ENCODE data around the gene ACYP2.

Gene ACYP2

DNA sequence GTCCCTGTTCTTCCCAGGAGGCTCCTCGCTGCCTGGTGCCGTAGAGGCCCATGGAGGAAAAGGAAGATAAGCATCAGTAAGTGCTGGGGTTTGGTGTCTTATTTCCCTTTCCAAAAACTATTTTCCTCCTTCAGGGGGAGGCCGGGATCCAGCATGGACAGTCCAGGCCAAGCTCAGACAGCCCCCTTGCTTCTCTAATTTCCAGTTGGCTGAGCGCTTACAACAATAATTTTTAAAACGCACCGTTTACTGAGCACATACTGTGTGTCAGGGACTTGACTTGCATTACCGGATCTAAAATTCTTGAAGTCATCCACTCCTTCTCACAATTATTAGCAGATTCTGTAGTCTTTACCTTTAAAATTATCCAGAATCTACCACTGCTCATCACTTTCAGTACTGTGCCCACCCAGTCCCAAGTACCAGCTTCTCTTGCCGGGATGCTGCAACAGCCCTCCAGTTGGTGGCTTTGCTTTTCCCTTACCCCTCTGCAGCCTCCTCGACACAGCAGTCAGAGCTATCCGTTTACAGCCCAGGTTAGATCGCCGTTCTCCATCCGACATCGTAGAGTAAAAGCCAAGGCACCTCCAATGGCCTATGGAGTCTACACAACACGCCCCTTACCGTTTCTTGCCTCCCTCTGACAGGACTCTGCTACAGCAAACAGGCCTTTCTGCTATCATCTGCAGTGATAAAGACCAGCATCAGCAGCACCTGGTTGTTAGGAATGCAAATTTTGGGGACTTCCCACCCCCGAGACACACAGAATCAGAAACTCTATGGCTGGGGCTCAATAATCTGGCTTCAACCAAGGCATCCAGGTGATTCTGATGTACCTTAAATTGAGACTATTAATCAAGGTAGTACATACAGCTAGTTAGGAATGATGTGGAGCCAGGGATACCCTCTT, 215.8 kb downstream of the ACYP2 start:
- no peak for DNase-seq

- DNase-seq: no peak
These were observed 217.0 kb downstream of the ACYP2 start for GRCh38 chr2:54332386-54332785.

DNA sequence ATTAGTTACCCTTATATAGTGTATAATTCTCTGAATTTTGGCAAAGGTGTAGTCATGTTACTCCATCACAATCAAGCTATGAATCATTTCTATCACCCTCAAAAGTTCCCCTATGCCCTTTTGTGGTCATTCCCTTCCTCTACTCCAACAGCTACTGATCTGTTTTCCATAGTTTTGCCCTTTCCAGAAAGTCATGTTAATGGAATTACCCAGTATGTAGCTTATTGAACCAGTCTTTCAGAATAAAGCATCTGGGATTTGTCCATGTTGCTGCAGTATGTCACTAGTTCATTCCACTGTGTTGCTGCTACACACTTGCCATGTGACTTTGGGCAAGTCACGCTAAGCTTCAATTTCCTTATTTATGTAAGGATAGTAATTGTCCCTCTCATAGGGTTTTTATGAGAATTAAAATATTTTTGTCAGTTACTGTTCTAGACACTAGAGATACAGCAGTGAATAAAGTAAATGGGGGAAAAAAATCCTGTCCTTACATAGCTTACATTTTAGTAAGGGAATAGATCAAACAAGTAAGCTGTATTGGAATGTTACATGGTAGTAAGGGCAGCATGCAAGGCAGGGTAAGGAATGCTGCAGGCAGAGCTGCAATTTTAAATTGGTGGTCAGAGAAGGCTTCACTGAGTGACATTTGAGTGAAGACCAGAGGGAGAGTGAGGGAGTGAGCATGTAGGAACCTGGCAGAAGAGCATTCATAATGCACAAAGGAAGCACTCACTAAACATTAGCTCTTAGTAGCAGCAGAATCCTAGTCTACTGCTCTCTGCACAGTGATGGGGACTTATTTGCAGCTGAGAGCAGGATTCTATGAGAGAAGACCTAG, 220.9 kb downstream of the ACYP2 start:
- DNase-seq: no peak

DNA sequence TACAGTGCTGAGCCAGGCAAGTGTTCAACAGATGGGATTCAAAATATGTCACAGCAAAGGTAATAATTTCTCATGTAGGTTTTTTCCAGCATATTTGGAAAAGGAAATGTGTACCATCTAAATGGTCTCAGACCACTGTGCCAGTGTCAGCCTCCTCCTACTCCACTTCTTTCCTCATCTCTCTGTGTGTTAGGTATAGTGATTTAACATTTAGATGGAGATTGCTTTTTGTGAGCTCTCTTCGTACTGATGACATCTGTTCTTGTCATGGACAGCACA, 221.5 kb downstream of the ACYP2 start:
- no peak for DNase-seq

GRCh38 chr2:54341656-54342055, 226.2 kb downstream of the ACYP2 start:
- DNase-seq: no peak

DNA sequence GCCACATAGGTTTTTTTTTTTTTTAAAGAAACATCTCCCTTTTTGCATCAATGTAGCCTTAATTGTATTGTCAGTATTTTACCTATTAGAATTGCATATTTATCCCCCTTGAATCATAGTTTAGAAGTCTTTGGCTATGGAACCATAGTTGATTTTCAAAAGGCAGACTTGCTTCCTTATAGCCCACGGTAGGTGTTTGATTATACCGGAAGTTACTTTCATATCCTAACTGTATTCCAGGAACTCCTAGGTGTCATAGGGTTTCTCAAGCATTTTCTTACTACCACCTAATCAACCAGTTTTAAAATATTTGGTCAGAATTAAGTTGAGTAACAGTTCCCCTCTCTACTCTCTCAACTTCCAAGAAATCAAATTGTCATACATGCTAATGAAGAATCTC, 227.2 kb downstream of the ACYP2 start:
- no peak for DNase-seq

- DNase-seq: no peak
These were observed 232.2 kb downstream of the ACYP2 start for GRCh38 chr2:54347622-54348021.

DNA sequence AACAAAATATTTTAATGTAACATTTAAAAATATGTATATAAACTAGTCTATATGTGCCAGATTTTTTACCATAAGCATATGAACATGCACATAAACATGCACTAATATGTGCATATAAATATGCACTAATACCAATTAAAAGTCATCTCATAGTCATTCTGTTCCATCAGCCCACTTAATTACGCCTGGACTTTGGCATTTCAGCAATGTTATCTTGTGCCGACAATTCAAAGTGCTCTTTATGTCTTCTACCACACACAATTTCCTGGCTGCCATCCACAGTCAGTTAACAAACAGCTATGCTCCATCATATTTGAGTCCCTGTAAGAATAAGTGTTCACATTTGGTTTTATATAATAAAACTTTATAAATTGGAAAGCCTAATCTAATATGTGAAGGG, 233.2 kb downstream of the ACYP2 start:
- DNase-seq: no peak

GRCh38 chr2:54350426-54350825, 235.0 kb downstream of the ACYP2 start:
- DNase-seq: no peak

GRCh38 chr2:54353216-54353615, 237.8 kb downstream of the ACYP2 start:
- no peak for DNase-seq
